Stimulated activated CD4-positive, alpha-beta T cell treated with anti-CD3 and anti-CD28 coated beads, Interleukin-4, amount 100 ng/mL, for 4 hours (primary cell): ENCODE data around the gene PARVB.
A peak's percentile ranks its signal among the peaks of the same experiment; 100 is the strongest.

ENCODE experiments used
- DNase-seq, 2 experiments: peaks; one replicate each; pipeline ENCODE4 v3.0.0-alpha.2; 2020

The PARVB gene

GRCh38 chr22:44057401-44057987, 33.4 kb downstream of the PARVB start:
- no peak for DNase-seq

- DNase-seq: no peak
These were observed 39.6 kb downstream of the PARVB start for GRCh38 chr22:44063462-44064371.

GRCh38 chr22:44067033-44067432, 42.9 kb downstream of the PARVB start:
- DNase-seq: no peak

- DNase-seq: no peak
These were observed 43.8 kb downstream of the PARVB start for GRCh38 chr22:44067901-44068300.

- no peak for DNase-seq
These were observed 44.5 kb downstream of the PARVB start for GRCh38 chr22:44068422-44069191.

- DNase-seq: no peak
These were observed 45.9 kb downstream of the PARVB start for GRCh38 chr22:44070029-44070428.

- DNase-seq: no peak
These were observed 47.8 kb downstream of the PARVB start for GRCh38 chr22:44071781-44072326.

GRCh38 chr22:44074337-44074984, 50.4 kb downstream of the PARVB start:
- DNase-seq: no peak

- no peak for DNase-seq
These were observed 50.9 kb downstream of the PARVB start for GRCh38 chr22:44075022-44075421.

- DNase-seq: no peak
These were observed 51.6 kb downstream of the PARVB start for GRCh38 chr22:44075670-44076069.

- DNase-seq: no peak
These were observed 52.7 kb downstream of the PARVB start for GRCh38 chr22:44076825-44077224.

- peak; percentile 51 to 65 for DNase-seq
These were observed 57.1 kb downstream of the PARVB start for GRCh38 chr22:44080936-44081861.

- no peak for DNase-seq
These were observed 58.7 kb downstream of the PARVB start for GRCh38 chr22:44082801-44083200.

- no peak for DNase-seq
These were observed 60.1 kb downstream of the PARVB start for GRCh38 chr22:44084044-44084772.

GRCh38 chr22:44085743-44086270, 61.7 kb downstream of the PARVB start:
- DNase-seq: no peak

- no peak for DNase-seq
These were observed 62.4 kb downstream of the PARVB start for GRCh38 chr22:44086271-44087088.

- DNase-seq: no peak
These were observed 63.0 kb downstream of the PARVB start for GRCh38 chr22:44087089-44087430.

- DNase-seq: no peak
These were observed 65.0 kb downstream of the PARVB start for GRCh38 chr22:44088976-44089570.
